Activated naive CD4-positive, alpha-beta T cell (primary cell): ENCODE measurements around the gene PLXDC2.
"Not testable (repeated sequence)": the region's sequence is repeated elsewhere in the genome, so short reads cannot be mapped to it uniquely, and the experiment has no call there.

Experiments used
- DNase-seq, 4 experiments: peaks; one replicate each; lab custom pipeline; 2025; lab: John Stamatoyannopoulos, UW

Gene PLXDC2

GRCh38 chr10:19816411-19817230 is at the start of gene PLXDC2:
PLXDC2 (plus strand) TSS chr10:19816432.
- no peak for DNase-seq

GRCh38 chr10:19767876-19768275 is 48.4 kb upstream of the PLXDC2 start:
- no peak for DNase-seq

- not testable (repeated sequence) for DNase-seq
Measured at GRCh38 chr10:19769826-19770225, 46.4 kb upstream of the PLXDC2 start.

- no peak for DNase-seq
Measured at GRCh38 chr10:19772972-19773371, 43.3 kb upstream of the PLXDC2 start.

- DNase-seq = no peak
Measured at GRCh38 chr10:19775296-19775695, 40.9 kb upstream of the PLXDC2 start.

- DNase-seq = no peak
Measured at GRCh38 chr10:19777806-19778205, 38.4 kb upstream of the PLXDC2 start.

- DNase-seq = no peak
Measured at GRCh38 chr10:19778996-19779395, 37.2 kb upstream of the PLXDC2 start.

- DNase-seq = no peak
Measured at GRCh38 chr10:19782430-19783089, 33.7 kb upstream of the PLXDC2 start.

- no peak for DNase-seq
Measured at GRCh38 chr10:19783721-19784120, 32.5 kb upstream of the PLXDC2 start.

- no peak for DNase-seq
Measured at GRCh38 chr10:19785366-19785765, 30.9 kb upstream of the PLXDC2 start.

GRCh38 chr10:19788075-19788686 is 28.1 kb upstream of the PLXDC2 start:
- no peak for DNase-seq

- DNase-seq = no peak
Measured at GRCh38 chr10:19788902-19789301, 27.3 kb upstream of the PLXDC2 start.

GRCh38 chr10:19789607-19790006 is 26.6 kb upstream of the PLXDC2 start:
- no peak for DNase-seq

- no peak for DNase-seq
Measured at GRCh38 chr10:19791032-19791431, 25.2 kb upstream of the PLXDC2 start.

GRCh38 chr10:19795684-19796083 is 20.5 kb upstream of the PLXDC2 start:
- DNase-seq = no peak

GRCh38 chr10:19800161-19800560 is 16.1 kb upstream of the PLXDC2 start:
- no peak for DNase-seq

GRCh38 chr10:19801369-19801768 is 14.9 kb upstream of the PLXDC2 start:
- DNase-seq = no peak

GRCh38 chr10:19803676-19804075 is 12.6 kb upstream of the PLXDC2 start:
- no peak for DNase-seq

GRCh38 chr10:19809481-19809880 is 6.8 kb upstream of the PLXDC2 start:
- DNase-seq = no peak

- no peak for DNase-seq
Measured at GRCh38 chr10:19811540-19811939, 4.7 kb upstream of the PLXDC2 start.

- DNase-seq = no peak
Measured at GRCh38 chr10:19812976-19813375, 3.3 kb upstream of the PLXDC2 start.

- DNase-seq = no peak
Measured at GRCh38 chr10:19815036-19815730, 1.0 kb upstream of the PLXDC2 start.
